A673 (cell line): ENCODE results near the gene CBX4.

Experiments used
- EZH2 ChIP-seq: fragments of 200-600 bp; sonication (generic); IDR thresholded peaks from 2 replicates; pipeline ENCODE4 v1.6.1; 2017; ENCODE audit warnings: borderline replicate concordance, low read depth, mild to moderate bottlenecking, mixed read lengths, antibody characterized with exemption, low read length; ENCODE audit not compliant: poor library complexity, severe bottlenecking
- TF ChIP-seq, protein P1 (sequence below): fragments of 300-800, 200-600 bp; sonication (generic); conservative IDR thresholded peaks from 2 replicates; pipeline ENCODE4 v1.5.1; 2017; ENCODE audit warnings: low read depth, mild to moderate bottlenecking, antibody characterized with exemption, low read length, moderate library complexity, mixed read lengths

DNA sequence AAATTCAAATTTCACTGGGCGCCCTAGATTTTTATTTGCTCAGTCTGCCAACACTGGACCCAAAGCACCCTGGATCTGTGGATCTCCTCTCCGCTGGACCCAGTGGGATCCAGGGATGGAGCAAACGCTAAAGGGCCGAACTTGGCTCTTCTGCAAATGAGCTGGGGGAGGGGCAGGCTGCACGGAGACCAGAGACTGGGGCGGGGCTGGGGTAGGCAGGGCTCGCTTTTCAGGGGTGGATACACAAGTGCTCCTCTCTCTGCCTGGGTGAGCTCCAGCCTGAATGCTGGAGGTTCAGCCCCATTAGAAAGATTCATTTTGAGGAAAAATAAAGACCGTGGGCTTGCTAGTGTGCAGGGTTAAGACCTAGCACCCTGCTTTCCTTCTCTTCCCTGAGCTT is 8.9 kb downstream of the CBX4 start:
- no peak for TF ChIP-seq EZH2
- TF ChIP-seq, protein P1, sequence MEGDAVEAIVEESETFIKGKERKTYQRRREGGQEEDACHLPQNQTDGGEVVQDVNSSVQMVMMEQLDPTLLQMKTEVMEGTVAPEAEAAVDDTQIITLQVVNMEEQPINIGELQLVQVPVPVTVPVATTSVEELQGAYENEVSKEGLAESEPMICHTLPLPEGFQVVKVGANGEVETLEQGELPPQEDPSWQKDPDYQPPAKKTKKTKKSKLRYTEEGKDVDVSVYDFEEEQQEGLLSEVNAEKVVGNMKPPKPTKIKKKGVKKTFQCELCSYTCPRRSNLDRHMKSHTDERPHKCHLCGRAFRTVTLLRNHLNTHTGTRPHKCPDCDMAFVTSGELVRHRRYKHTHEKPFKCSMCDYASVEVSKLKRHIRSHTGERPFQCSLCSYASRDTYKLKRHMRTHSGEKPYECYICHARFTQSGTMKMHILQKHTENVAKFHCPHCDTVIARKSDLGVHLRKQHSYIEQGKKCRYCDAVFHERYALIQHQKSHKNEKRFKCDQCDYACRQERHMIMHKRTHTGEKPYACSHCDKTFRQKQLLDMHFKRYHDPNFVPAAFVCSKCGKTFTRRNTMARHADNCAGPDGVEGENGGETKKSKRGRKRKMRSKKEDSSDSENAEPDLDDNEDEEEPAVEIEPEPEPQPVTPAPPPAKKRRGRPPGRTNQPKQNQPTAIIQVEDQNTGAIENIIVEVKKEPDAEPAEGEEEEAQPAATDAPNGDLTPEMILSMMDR = no peak
